ENCODE data around the gene ECE2. TPM values are rescaled to one million over a fixed set of nuclear protein-coding genes. Genes with fewer than 3 reads are reported as not detected.
A peak's percentile ranks its signal among the peaks of the same experiment; 100 is the strongest.

The ECE2 gene
- total RNA-seq, 1 experiment from 2014 or later = not detected

GRCh38 chr3:184230081-184230602 is 45.7 kb upstream of the ECE2 start:
- CTCF ChIA-PET = no interaction called here
- Histone ChIP-seq H3K4me3 (ENCODE audit: low read depth, low read length, poor library complexity, severe bottlenecking) (peak overlapping the region; percentile 47), H3K27ac (ENCODE audit: low read depth, low read length, poor library complexity, severe bottlenecking) (no peak overlapping the region), H3K36me3 (ENCODE audit: insufficient read depth, low read length, poor library complexity, severe bottlenecking) (no peaks in the 10 kb centered on the region), H3K4me1 (ENCODE audit: insufficient read depth, low read length, poor library complexity, severe bottlenecking) (peaks cover 5% of the 10 kb centered on the region), H3K9me3 (ENCODE audit: low read depth, low read length, poor library complexity, severe bottlenecking) (no peaks in the 10 kb centered on the region), H3K27me3 (replicated peaks; ENCODE audit: insufficient read depth, low read depth, low read length, poor library complexity) (peaks cover 58% of the 10 kb centered on the region)
- TF ChIP-seq CTCF (conservative IDR thresholded peaks at IDR 0.05; ENCODE audit: low read depth, low read length) (no peak), EZH2 (IDR thresholded peaks at IDR 0.05; ENCODE audit: borderline replicate concordance, low read depth, low read length, poor library complexity, severe bottlenecking) (no peak)
- no TSS peak for BruUV-seq (replicated peaks)
- POLR2A ChIA-PET (ENCODE audit: low non-redundant PET) = no interaction called here
- intact Hi-C loops (cut with micrococcal nuclease; ENCODE audit: unreplicated experiment) = no loop called here
- DNase-seq (ENCODE audit: low spot score) = no peak

- Histone ChIP-seq H3K36me3 (ENCODE audit: insufficient read depth, low read length, poor library complexity, severe bottlenecking) (no peaks in the 10 kb centered on the region), H3K4me1 (ENCODE audit: insufficient read depth, low read length, poor library complexity, severe bottlenecking) (peaks cover 5% of the 10 kb centered on the region), H3K27me3 (replicated peaks; ENCODE audit: insufficient read depth, low read depth, low read length, poor library complexity) (peaks cover 58% of the 10 kb centered on the region), H3K27ac (ENCODE audit: low read depth, low read length, poor library complexity, severe bottlenecking) (no peak overlapping the region), H3K4me3 (ENCODE audit: low read depth, low read length, poor library complexity, severe bottlenecking) (peak overlapping the region; percentile 47), H3K9me3 (ENCODE audit: low read depth, low read length, poor library complexity, severe bottlenecking) (no peaks in the 10 kb centered on the region)
- TF ChIP-seq EZH2 (IDR thresholded peaks at IDR 0.05; ENCODE audit: borderline replicate concordance, low read depth, low read length, poor library complexity, severe bottlenecking) = peak; percentile 90
- no peak for TF ChIP-seq CTCF (conservative IDR thresholded peaks at IDR 0.05; ENCODE audit: low read depth, low read length)
- CTCF ChIA-PET = no interaction called here
- BruUV-seq (replicated peaks) = no TSS peak
- intact Hi-C loops (cut with micrococcal nuclease; ENCODE audit: unreplicated experiment) = no loop called here
- DNase-seq (ENCODE audit: low spot score) = no peak
- POLR2A ChIA-PET (ENCODE audit: low non-redundant PET) = no interaction called here
Measured at GRCh38 chr3:184230603-184231528, 45.0 kb upstream of the ECE2 start.

GRCh38 chr3:184231671-184232070 is 44.2 kb upstream of the ECE2 start:
- Histone ChIP-seq H3K4me3 (ENCODE audit: low read depth, low read length, poor library complexity, severe bottlenecking) (no peak overlapping the region), H3K9me3 (ENCODE audit: low read depth, low read length, poor library complexity, severe bottlenecking) (no peaks in the 10 kb centered on the region), H3K36me3 (ENCODE audit: insufficient read depth, low read length, poor library complexity, severe bottlenecking) (no peaks in the 10 kb centered on the region), H3K27ac (ENCODE audit: low read depth, low read length, poor library complexity, severe bottlenecking) (no peak overlapping the region), H3K27me3 (replicated peaks; ENCODE audit: insufficient read depth, low read depth, low read length, poor library complexity) (peaks cover 51% of the 10 kb centered on the region), H3K4me1 (ENCODE audit: insufficient read depth, low read length, poor library complexity, severe bottlenecking) (peaks cover 5% of the 10 kb centered on the region)
- TF ChIP-seq CTCF (conservative IDR thresholded peaks at IDR 0.05; ENCODE audit: low read depth, low read length) (no peak), EZH2 (IDR thresholded peaks at IDR 0.05; ENCODE audit: borderline replicate concordance, low read depth, low read length, poor library complexity, severe bottlenecking) (no peak)
- intact Hi-C loops (cut with micrococcal nuclease; ENCODE audit: unreplicated experiment) = no loop called here
- no peak for DNase-seq (ENCODE audit: low spot score)
- ChIA-PET CTCF (no interaction called here), POLR2A (ENCODE audit: low non-redundant PET) (no interaction called here)
- no TSS peak for BruUV-seq (replicated peaks)

Measured in A673 (cell line).